Subcutaneous abdominal adipose tissue (tissue), 5 donors: Measurements from ENCODE around the gene ARID5B.

ENCODE experiments used
- H3K27ac ChIP-seq: one replicate; pipeline ENCODE4 v1.7.0; 2013; ENCODE audit warnings: low read depth, mild to moderate bottlenecking, inconsistent platforms, low read length, moderate library complexity
- H3K27me3 ChIP-seq, 5 donors: one replicate each; pipeline ENCODE4 v1.7.0; 2013; ENCODE audit warnings: low read length in 5 of 5, inconsistent platforms in 1 of 5; ENCODE audit not compliant: control insufficient read depth in 5 of 5, insufficient read depth in 4 of 5
- H3K36me3 ChIP-seq, 5 donors: one replicate each; pipeline ENCODE4 v1.7.0; 2013; ENCODE audit warnings: low read length in 5 of 5; ENCODE audit not compliant: control insufficient read depth in 5 of 5, insufficient read depth in 5 of 5
- H3K4me1 ChIP-seq, 5 donors: one replicate each; pipeline ENCODE4 v1.7.0; 2013; ENCODE audit warnings: low read length in 5 of 5, mild to moderate bottlenecking in 3 of 5, moderate library complexity in 1 of 5; ENCODE audit not compliant: control insufficient read depth in 5 of 5, insufficient read depth in 5 of 5
- H3K4me3 ChIP-seq, 5 donors: one replicate each; pipeline ENCODE4 v1.7.0; 2013; ENCODE audit warnings: low read length in 5 of 5, low read depth in 1 of 5
- H3K9ac ChIP-seq, 5 donors: one replicate each; pipeline ENCODE4 v1.7.0; 2013; ENCODE audit warnings: low read length in 5 of 5, mild to moderate bottlenecking in 4 of 5, moderate library complexity in 3 of 5
- H3K9me3 ChIP-seq, 5 donors: one replicate each; pipeline ENCODE4 v1.7.0; 2013; ENCODE audit warnings: low read length in 5 of 5; ENCODE audit not compliant: control insufficient read depth in 5 of 5
- donor health status: healthy.
- donor health status: healthy.
- donor health status: healthy.
- donor health status: healthy.
- donor health status: healthy.

ARID5B gene

DNA sequence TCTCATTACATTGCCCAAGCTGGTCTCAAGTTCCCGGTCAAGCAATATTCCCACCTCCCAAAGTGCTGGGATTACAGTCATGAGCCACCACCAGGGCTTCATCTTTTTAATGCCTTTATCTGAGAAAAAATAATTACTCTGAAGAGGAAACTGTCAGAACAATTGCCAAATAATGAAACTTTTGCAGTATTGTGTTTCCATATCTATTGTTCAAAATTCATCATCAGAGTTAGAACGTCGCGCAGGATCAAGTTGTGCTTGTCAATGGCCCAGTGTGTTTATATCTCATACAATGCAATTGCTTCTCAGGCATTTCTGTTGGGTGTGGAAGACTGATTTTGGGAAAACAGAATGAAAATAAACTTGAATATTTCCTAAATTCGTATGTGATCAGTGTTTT lies 143.1 kb downstream of the ARID5B start:
- Histone ChIP-seq H3K4me3 (no peak overlapping the region), H3K27me3 (no peaks in the 10 kb centered on the region), H3K9ac (no peak overlapping the region), H3K9me3 (no peaks in the 10 kb centered on the region), H3K4me1 (peaks cover 9 to 57% (median 50%) of the 10 kb centered on the region in 5 donors), H3K36me3 (no peaks in the 10 kb centered on the region), H3K27ac (peak overlapping the region; percentile 98)

DNA sequence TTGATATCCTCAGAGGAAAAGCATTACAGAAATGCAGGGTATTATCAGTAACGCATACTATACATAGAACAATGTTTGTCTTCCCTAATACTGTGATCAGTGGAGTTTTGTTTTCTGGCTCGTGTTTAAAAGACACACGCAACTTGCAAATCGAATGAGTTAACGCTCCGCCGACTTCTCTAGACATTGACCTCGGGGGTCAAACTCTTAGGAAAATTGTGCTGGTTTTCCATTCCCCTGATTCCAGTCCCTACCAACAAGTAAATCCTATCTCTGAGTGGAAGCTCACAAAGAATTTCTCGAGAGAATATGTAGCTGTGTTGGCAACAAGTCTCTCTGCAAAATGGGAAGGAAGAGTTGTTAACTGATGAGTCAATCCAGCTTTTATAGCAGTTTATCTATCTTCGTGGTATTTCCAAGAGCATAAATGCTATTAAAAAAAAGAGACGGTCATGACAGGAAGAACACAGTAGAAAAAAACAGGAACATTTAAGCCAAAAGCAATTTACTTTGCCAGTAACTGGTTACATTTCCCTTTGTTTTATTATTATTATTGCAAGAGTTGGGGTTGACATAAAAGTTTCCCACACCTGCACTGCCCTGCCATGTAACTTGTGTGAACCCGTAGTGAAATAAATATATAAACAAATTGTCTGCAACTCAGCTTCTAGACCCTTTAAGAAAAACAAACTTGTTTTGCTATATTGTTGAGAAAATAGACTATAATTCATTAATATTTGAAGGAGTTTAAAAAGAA lies 144.4 kb downstream of the ARID5B start:
- Histone ChIP-seq H3K4me1 (peaks cover 9 to 61% (median 47%) of the 10 kb centered on the region in 5 donors), H3K9ac (peak overlapping the region; percentile 29 to 100 (median 51)), H3K36me3 (no peaks in the 10 kb centered on the region), H3K27ac (peak overlapping the region; percentile 98), H3K4me3 (peak overlapping the region; percentile 14 to 59 (median 39)), H3K27me3 (no peaks in the 10 kb centered on the region), H3K9me3 (no peaks in the 10 kb centered on the region)

DNA sequence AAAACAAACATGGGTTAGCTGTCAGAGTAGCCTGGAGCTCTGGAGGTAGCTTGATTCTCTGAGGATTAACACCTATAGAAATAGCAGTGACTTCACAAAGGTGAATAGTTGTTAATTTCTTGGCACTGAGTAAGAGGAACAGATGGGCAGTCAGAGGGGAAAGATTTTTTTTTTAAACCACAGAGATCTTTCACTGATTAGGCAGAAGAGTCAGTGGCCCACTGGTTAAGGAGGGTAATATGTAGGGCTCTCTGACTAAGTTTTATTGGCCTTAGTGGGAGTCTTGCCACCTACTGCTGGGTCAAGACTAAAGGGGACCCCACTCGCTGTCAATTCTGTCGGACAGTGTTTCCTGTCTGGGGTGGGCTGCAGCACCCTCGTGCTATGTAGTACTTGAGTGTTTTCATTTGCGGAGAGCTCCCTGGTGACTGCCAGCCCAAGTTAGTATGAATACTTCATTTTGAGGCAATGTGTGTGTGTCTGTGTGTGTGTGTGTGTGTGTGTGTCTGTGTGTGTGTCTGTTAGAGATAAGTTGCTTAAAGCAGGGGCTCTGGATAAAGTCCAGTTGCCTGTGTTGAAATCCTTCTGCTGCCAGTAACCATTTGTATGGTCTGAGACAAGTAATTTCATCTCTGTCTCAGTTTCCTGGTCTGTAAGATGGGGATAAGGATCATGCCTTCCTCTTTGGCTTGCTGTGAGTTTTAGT lies 145.2 kb downstream of the ARID5B start:
- H3K9me3 ChIP-seq = no peaks in the 10 kb centered on the region
- H3K27ac ChIP-seq = peak overlapping the region; percentile 98
- peaks cover 9 to 64% (median 50%) of the 10 kb centered on the region in 5 donors for H3K4me1 ChIP-seq
- H3K9ac ChIP-seq = peak overlapping the region; percentile 29 to 100 (median 51)
- H3K27me3 ChIP-seq = no peaks in the 10 kb centered on the region
- H3K4me3 ChIP-seq = peak overlapping the region in 4 of 5 donors; percentile 9 to 35 (median 23)
- H3K36me3 ChIP-seq = peaks cover 0 to 5% (median 1%) of the 10 kb centered on the region in 5 donors

DNA sequence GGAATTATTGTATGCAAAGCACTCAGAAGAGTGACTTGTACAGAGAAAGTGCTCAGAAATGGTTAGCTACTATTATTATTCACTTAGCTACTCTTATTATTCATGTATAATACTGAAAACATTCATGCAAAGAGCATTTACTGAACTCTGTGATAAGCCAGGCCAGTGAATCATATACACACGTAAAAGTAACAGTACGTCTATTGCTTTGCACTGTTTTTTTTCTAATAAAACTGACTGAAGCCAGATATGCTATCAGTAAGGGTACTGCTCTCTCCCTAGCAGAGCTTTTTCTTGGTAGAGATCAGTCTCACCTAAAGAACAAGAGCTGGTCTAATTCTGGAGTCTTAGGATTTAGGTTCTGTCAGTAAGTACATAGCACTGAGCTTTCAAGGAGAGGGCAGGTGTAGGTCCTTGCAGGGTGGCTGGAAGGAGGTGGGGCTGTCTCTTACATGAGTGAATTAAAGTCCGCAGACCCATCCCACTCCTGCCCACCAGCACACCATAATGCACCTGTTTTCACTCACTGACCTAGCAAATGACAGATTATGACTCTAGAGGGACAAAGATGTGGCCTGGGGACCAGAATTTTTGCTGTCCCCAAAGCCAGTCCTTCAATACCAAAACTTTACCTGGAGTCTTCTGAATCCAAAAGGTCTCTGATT lies 145.9 kb downstream of the ARID5B start:
- Histone ChIP-seq H3K4me3 (peak overlapping the region in 2 of 5 donors; percentile 5 to 23), H3K4me1 (peaks cover 9 to 71% (median 57%) of the 10 kb centered on the region in 5 donors), H3K27me3 (no peaks in the 10 kb centered on the region), H3K36me3 (peaks cover 4 to 11% (median 8%) of the 10 kb centered on the region in 5 donors), H3K9ac (peak overlapping the region in 3 of 5 donors; percentile 51 to 100 (median 71)), H3K9me3 (no peaks in the 10 kb centered on the region), H3K27ac (peak overlapping the region; percentile 98)

DNA sequence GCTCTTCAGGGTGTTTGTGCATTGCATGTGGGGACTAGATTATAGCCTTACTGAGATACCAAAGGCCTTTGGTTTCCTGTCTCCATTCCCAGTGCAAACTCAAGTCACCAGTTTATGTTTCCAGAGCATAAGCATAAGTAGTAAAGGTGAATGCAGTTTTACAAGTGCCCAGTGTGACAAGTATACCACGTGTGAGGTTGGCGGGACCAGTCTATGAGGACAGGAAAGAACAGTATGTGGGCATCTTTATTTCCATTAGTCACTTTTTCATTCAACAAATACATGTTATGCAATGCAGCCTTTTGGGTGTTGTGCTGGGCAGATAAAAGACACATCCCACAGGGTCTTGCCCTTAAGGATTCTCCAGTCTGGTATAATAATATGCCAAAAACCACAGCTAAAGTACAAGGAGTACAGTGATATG lies 146.5 kb downstream of the ARID5B start:
- Histone ChIP-seq H3K9ac (peak overlapping the region in 4 of 5 donors; percentile 71 to 100 (median 93)), H3K27ac (peak overlapping the region; percentile 98), H3K27me3 (no peaks in the 10 kb centered on the region), H3K4me1 (peaks cover 14 to 77% (median 63%) of the 10 kb centered on the region in 5 donors), H3K9me3 (no peaks in the 10 kb centered on the region), H3K36me3 (peaks cover 10 to 16% (median 14%) of the 10 kb centered on the region in 5 donors), H3K4me3 (peak overlapping the region in 2 of 5 donors; percentile 23 to 92)

DNA sequence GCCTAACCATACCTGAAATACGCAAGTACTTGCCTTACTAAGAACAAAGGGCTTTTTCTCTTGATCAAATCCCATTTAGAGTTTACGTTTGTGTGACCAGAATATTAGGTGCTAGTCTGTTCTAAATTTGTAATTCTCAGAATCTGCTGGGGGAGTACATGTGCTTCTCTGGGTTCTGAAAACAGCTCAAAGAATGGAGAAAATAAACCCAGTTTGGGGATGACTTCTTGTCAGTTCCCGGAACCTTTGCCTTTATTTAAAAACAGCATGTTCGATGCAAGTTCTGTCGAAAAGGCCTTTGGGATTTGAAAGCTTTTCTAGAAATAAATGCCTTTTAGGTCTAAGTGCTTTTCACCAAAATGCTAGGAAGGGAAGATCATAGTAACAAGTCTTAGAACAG lies 147.0 kb downstream of the ARID5B start:
- peak overlapping the region; percentile 62 to 92 (median 87) for H3K4me3 ChIP-seq
- no peaks in the 10 kb centered on the region for H3K9me3 ChIP-seq
- H3K27me3 ChIP-seq = no peaks in the 10 kb centered on the region
- H3K4me1 ChIP-seq = peaks cover 14 to 80% (median 68%) of the 10 kb centered on the region in 5 donors
- peaks cover 14 to 21% (median 16%) of the 10 kb centered on the region in 5 donors for H3K36me3 ChIP-seq
- H3K27ac ChIP-seq = peak overlapping the region; percentile 98
- peak overlapping the region; percentile 40 to 100 (median 95) for H3K9ac ChIP-seq

DNA sequence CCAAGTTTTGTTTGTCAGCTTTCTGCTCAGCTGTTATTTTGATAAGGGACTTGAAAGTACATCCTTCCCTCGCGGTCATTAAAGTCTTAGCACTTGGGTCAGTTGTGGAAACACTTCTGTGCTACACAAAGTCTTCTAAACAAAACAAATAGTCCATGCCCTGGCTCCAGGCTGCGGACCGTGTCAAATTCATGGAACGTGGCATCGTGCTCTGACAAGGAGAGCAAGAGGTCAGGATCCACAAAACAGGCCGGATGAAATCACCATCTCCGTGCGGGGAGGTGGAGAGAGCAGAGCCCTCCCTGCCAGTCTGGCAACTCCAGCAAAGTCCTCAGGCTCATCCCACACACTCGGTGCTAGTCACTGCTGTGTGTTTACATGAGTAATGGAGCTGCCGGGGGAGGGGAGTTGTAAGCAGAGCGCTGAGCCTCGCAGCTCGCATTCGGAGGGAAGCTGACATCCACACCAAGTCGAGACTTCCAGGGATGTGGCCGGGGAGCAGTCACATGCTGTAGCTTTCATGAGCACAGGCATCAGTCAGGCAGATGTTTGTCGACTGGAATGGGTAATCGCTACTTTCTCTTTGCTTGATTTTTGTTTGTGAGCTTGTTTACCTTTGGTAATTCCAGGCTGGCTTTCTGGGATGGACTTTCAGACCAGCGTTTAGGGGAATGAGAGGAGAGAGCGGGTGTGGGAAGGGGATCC lies 147.6 kb downstream of the ARID5B start:
- H3K9ac ChIP-seq = peak overlapping the region; percentile 91 to 100 (median 96)
- peak overlapping the region; percentile 62 to 92 (median 87) for H3K4me3 ChIP-seq
- no peaks in the 10 kb centered on the region for H3K9me3 ChIP-seq
- peak overlapping the region; percentile 98 for H3K27ac ChIP-seq
- H3K36me3 ChIP-seq = peaks cover 14 to 24% (median 20%) of the 10 kb centered on the region in 5 donors
- H3K4me1 ChIP-seq = peaks cover 14 to 82% (median 71%) of the 10 kb centered on the region in 5 donors
- H3K27me3 ChIP-seq = no peaks in the 10 kb centered on the region

DNA sequence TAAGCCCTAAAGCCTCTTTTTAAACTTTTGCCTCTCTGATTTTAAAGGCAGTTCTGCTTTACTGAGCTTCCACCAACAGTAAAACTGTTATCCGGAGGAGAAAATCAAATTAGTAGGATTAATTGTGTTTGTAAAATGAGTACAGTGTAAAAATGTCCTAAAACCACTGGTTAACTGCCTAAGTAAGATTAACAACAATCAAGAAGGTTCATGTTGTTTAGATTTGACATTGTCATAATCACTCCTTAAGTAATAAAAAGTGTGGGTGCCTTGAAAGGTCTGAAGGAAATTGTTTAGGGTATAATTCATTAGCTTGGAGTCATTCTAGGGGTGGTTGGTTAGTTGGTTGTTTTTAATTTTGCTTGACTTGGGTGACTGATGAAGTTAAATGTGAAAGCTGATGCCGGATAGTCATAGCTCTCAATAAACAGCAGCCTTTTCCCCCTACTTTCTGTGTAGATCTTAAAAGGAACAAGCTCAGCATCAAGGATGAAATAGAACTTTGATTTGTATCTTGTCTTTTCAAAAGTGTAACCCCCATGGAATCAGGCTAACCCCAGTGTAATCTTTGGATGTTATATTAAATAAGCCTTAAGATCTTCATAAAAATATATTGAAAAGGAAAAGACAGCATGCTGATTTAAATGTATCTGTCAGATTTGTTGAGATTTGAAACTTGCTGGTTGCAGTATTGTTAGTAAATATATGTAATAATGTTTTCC lies 148.3 kb downstream of the ARID5B start:
- Histone ChIP-seq H3K4me1 (peaks cover 14 to 87% (median 78%) of the 10 kb centered on the region in 5 donors), H3K27me3 (no peaks in the 10 kb centered on the region), H3K4me3 (peak overlapping the region; percentile 62 to 92 (median 87)), H3K27ac (peak overlapping the region; percentile 98), H3K36me3 (peaks cover 14 to 28% (median 24%) of the 10 kb centered on the region in 5 donors), H3K9ac (peak overlapping the region; percentile 91 to 100 (median 96)), H3K9me3 (no peaks in the 10 kb centered on the region)
